Measurements from ENCODE around the gene B3GNT7. TPM values are rescaled to one million over a fixed set of nuclear protein-coding genes. Genes with fewer than 3 reads are reported as not detected.

B3GNT7 gene
- total and polyA plus RNA-seq, 2 of the 8 experiments (the other 6 are each of a cell fraction or from before 2014, with no cell fraction given) = 26.4 to 73.1 TPM

GRCh38 chr2:231391981-231392380, 3.5 kb upstream of the B3GNT7 start:
- no peak overlapping the region for H4K5ac ChIP-seq (ENCODE audit: insufficient read length, low read depth, low read length)
- no peak overlapping the region for H3K23ac ChIP-seq (ENCODE audit: insufficient read length)
- H3K14ac ChIP-seq (ENCODE audit: insufficient read length) = no peak overlapping the region
- H3K56ac ChIP-seq (replicated peaks; ENCODE audit: insufficient read length, low read depth, low read length) = no peak overlapping the region
- peaks cover 3 to 37% (median 25%) of the 10 kb centered on the region in 4 experiments for H3K4me1 ChIP-seq (replicated peaks in 1 of 4; ENCODE audit: control insufficient read depth in 3 of 4, insufficient read depth in 4 of 4, low read length in 3 of 4)
- peak overlapping the region; percentile 52 for H2BK120ac ChIP-seq (replicated peaks; ENCODE audit: low read depth, low read length)
- DNase-seq (ENCODE audit: low read depth in 1 of 2, low spot score in 2 of 2) = no peak
- peaks cover 3% of the 10 kb centered on the region for H3K23me2 ChIP-seq (ENCODE audit: low read depth, low read length)
- peak overlapping the region; percentile 75; the same call in 1 of the 2 replicates for H2BK12ac ChIP-seq (ENCODE audit: low read depth, low read length)
- no peak overlapping the region for H2AFZ ChIP-seq (ENCODE audit: low read length)
- peaks cover 6% of the 10 kb centered on the region; the same call in 1 of the 2 replicates for H3K79me1 ChIP-seq (ENCODE audit: low read depth, low read length)
- ChIA-PET POLR2A (ENCODE audit: partially characterized antibody) (no interaction called here), CTCF (ENCODE audit: partially characterized antibody) (interaction anchor here (0.9 to 29.5 kb wide), 10 partner anchors 9 to 189 kb away, joined by 3 to 617 read pairs (median 8); no protein-coding TSS in a partner anchor)
- 0 out of 2 replicates have a peak overlapping the region, but pooled peaks have one; percentile 48 for H2BK15ac ChIP-seq (ENCODE audit: low read length)
- no peak overlapping the region for H4K8ac ChIP-seq (ENCODE audit: extremely low read depth, insufficient read depth, low read length)
- no peak overlapping the region for H3K9ac ChIP-seq (replicated peaks in 1 of 4; ENCODE audit: extremely low read depth in 1 of 4, low read depth in 3 of 4, low read length in 3 of 4)
- H4K91ac ChIP-seq (replicated peaks; ENCODE audit: insufficient read length, low read length) = peak overlapping the region; percentile 87
- 0 out of 2 replicates have a peak overlapping the region, but pooled peaks have one; percentile 5 for H2AK5ac ChIP-seq (ENCODE audit: low read depth, low read length)
- FAIRE-seq = no peak
- peak overlapping the region; percentile 79 for H3K4ac ChIP-seq (replicated peaks; ENCODE audit: insufficient read length, low read depth, low read length)
- H2BK5ac ChIP-seq (ENCODE audit: low read depth, low read length) = peak overlapping the region; percentile 54; the same call in 1 of the 2 replicates
- no peak overlapping the region for H3K18ac ChIP-seq (ENCODE audit: extremely low read depth, low read length)
- peak overlapping the region; percentile 38; the same call in 1 of the 2 replicates for H2BK20ac ChIP-seq (ENCODE audit: low read length)
- no peaks in the 10 kb centered on the region for H3K36me3 ChIP-seq (ENCODE audit: control insufficient read depth in 2 of 4, insufficient read depth in 4 of 4, low read length in 3 of 4)
- H3K27me3 ChIP-seq (replicated peaks in 1 of 4; ENCODE audit: control insufficient read depth in 3 of 4, extremely low read depth in 1 of 4, insufficient read depth in 3 of 4, low read length in 3 of 4) = no peaks in the 10 kb centered on the region
- H3K27ac ChIP-seq (ENCODE audit: low read depth, low read length) = 0 out of 2 replicates have a peak overlapping the region, but pooled peaks have one; percentile 34
- 85% methylated on average over 7 of the region's 7 CpGs; no CpG with 5 or more reads in 1 of the 2 experiments for WGBS, 2 experiments (ENCODE audit: extremely low coverage in 1 of 2, insufficient coverage in 1 of 2, insufficient read length in 1 of 2, insufficient replicate concordance in 2 of 2, low coverage in 1 of 2, low lambda C conversion rate in 2 of 2, missing lambda C conversion rate in 1 of 2)
- no peaks in the 10 kb centered on the region for H3K9me3 ChIP-seq (ENCODE audit: insufficient read depth in 2 of 2, low read depth in 1 of 2, low read length in 1 of 2)
- no peak overlapping the region for H3K4me3 ChIP-seq (ENCODE audit: extremely low read depth in 1 of 4, insufficient read depth in 2 of 4, low read depth in 3 of 4, low read length in 4 of 4)
- no peak overlapping the region for H3K4me2 ChIP-seq (ENCODE audit: insufficient read depth in 1 of 2, low read depth in 2 of 2, low read length in 2 of 2)
- peaks cover 0 to 8% of the 10 kb centered on the region in 2 experiments; a peak in 2 of 4 replicates for H3K79me2 ChIP-seq (ENCODE audit: control insufficient read depth in 1 of 2, insufficient read depth in 2 of 2, low read length in 2 of 2)
- no peaks in the 10 kb centered on the region for H4K20me1 ChIP-seq (replicated peaks in 1 of 2; ENCODE audit: control insufficient read depth in 1 of 2, insufficient read depth in 2 of 2, low read length in 2 of 2)
- TF ChIP-seq FOSL1 (IDR thresholded peaks at IDR 0.05; ENCODE audit: insufficient read depth, low read depth, low read length) = no peak
- no peak for TF ChIP-seq BCL11A (IDR thresholded peaks at IDR 0.05; ENCODE audit: low read depth in 2 of 2, low read length in 2 of 2)
- TF ChIP-seq TAF7 (optimal IDR thresholded peaks at IDR 0.05; ENCODE audit: borderline replicate concordance, low read depth, low read length) = no peak
- no peak for TF ChIP-seq ZNF274 (IDR thresholded peaks at IDR 0.05; ENCODE audit: borderline replicate concordance, extremely low read depth, low read length)
- no peak for TF ChIP-seq JUND (IDR thresholded peaks at IDR 0.05; ENCODE audit: low read length)
- TF ChIP-seq EGR1 (IDR thresholded peaks at IDR 0.05; ENCODE audit: borderline replicate concordance, low read depth, low read length) = no peak
- no peak for TF ChIP-seq TEAD4 (IDR thresholded peaks at IDR 0.05; ENCODE audit: low read depth, low read length)
- no peak for TF ChIP-seq RAD21 (IDR thresholded peaks at IDR 0.05 in 1 of 2, conservative IDR thresholded peaks at IDR 0.05 in 1 of 2; ENCODE audit: low read depth in 2 of 2, low read length in 2 of 2)
- no peak for TF ChIP-seq E2F6 (IDR thresholded peaks at IDR 0.05)
- no peak for TF ChIP-seq KDM1A (IDR thresholded peaks at IDR 0.05; ENCODE audit: borderline replicate concordance, low read length)
- TF ChIP-seq TAF1 (IDR thresholded peaks at IDR 0.05; ENCODE audit: low read depth, low read length) = no peak
- no peak for TF ChIP-seq CTBP2 (IDR thresholded peaks at IDR 0.05; ENCODE audit: borderline replicate concordance, insufficient read depth, insufficient read length, low read length)
- no peak for TF ChIP-seq CEBPB (IDR thresholded peaks at IDR 0.05; ENCODE audit: low read depth, low read length)
